Fibroblast of lung (primary cell): ENCODE data around the gene PRR35.

ENCODE experiments used
- CTCF ChIP-seq, 2 donors: IDR thresholded peaks in 1 of 2; conservative IDR thresholded peaks in 1 of 2; 1 replicate in 1 of 2; 2 replicates in 1 of 2; pipeline ENCODE4 v1.5.1; 2011 to 2012; ENCODE audit warnings: low read length in 2 of 2, control low read depth in 1 of 2, inconsistent platforms in 1 of 2, low read depth in 1 of 2, mild to moderate bottlenecking in 1 of 2
- EZH2 ChIP-seq: IDR thresholded peaks from 2 replicates; pipeline ENCODE4 v1.5.1; 2012; ENCODE audit warnings: low read length, control low read depth, mild to moderate bottlenecking; ENCODE audit errors: missing control alignments

GRCh38 chr16:558298-559020 is 1.7 kb upstream of the PRR35 start:
- TF ChIP-seq CTCF (conservative IDR thresholded peaks at IDR 0.05 in 1 of 2, IDR thresholded peaks at IDR 0.05 in 1 of 2; ENCODE audit: low read depth in 1 of 2, low read length in 2 of 2) (no peak), EZH2 (no peak)
